ENCODE measurements around the gene STAMBPL1.

Gene STAMBPL1

DNA sequence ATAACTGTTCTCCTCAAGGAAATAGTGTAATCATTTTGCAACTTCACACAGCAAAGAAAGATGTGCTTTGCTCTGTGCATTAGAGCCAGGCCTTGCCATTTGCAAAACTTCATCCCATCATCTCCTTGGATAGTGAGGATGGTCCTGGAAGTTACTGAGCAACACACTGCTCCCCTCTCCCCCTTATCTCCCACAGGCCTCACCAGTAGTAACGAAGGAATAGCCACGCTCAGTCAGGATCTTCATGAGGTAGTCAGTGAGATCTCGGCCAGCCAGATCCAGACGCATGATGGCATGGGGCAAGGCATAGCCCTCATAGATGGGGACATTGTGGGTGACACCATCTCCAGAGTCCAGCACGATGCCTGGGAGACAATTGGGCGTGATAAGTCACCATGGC, 61.0 kb downstream of the STAMBPL1 start:
- DNase-seq (ENCODE audit: extremely low read depth, low read depth) = no peak

DNA sequence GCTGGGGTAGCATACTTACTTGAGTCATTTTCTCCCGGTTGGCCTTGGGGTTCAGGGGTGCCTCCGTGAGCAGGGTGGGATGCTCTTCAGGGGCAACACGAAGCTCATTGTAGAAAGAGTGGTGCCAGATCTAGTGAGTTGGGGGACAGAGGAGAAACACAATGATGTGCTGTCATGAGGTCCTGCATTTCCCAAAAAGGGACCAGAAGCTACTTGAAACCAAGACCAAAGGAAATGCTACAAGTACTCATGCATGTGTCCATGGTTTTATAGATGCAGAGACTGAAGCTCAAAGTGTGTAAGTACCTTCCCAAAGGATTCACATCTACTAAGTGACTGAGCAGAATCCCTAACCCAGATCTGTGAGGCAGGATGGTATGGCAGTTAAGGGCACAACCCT, 63.7 kb downstream of the STAMBPL1 start:
- TF ChIP-seq, protein P1, sequence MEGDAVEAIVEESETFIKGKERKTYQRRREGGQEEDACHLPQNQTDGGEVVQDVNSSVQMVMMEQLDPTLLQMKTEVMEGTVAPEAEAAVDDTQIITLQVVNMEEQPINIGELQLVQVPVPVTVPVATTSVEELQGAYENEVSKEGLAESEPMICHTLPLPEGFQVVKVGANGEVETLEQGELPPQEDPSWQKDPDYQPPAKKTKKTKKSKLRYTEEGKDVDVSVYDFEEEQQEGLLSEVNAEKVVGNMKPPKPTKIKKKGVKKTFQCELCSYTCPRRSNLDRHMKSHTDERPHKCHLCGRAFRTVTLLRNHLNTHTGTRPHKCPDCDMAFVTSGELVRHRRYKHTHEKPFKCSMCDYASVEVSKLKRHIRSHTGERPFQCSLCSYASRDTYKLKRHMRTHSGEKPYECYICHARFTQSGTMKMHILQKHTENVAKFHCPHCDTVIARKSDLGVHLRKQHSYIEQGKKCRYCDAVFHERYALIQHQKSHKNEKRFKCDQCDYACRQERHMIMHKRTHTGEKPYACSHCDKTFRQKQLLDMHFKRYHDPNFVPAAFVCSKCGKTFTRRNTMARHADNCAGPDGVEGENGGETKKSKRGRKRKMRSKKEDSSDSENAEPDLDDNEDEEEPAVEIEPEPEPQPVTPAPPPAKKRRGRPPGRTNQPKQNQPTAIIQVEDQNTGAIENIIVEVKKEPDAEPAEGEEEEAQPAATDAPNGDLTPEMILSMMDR (IDR thresholded peaks at IDR 0.05; ENCODE audit: low read depth, low read length, missing control alignments) = no peak
- no peak overlapping the region for H3K4me3 ChIP-seq (replicated peaks; ENCODE audit: low read depth, low read length)
- no peak for DNase-seq (ENCODE audit: extremely low read depth, low read depth)

More for the DNA sequence above, 61.0 kb downstream of the STAMBPL1 start:
- TF ChIP-seq, protein P1 (IDR thresholded peaks at IDR 0.05; ENCODE audit: low read depth, low read length, missing control alignments) = no peak
- no peak overlapping the region for H3K4me3 ChIP-seq (replicated peaks; ENCODE audit: low read depth, low read length)

DNA sequence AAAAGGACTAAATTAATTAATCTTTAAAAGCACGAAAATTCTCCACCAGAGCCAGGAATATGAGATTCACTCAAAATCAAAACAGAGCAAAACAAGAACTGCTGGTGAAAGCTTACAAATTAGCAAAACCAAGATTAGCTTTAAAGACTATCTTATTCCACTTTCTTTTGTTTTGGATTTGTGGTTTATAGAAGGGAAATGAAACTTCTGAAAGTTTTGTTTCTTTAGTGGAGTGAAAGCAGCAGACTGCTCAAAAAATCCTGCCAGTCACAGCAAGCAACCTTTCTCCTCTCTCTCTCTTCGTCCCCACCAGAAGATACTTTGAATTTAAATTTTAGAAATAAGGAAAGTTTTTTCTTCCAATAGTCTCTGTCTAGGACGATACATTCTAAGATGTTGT, 64.8 kb downstream of the STAMBPL1 start:
- DNase-seq (ENCODE audit: extremely low read depth, low read depth) = no peak
- no peak overlapping the region for H3K4me3 ChIP-seq (replicated peaks; ENCODE audit: low read depth, low read length)
- TF ChIP-seq, protein P1 (IDR thresholded peaks at IDR 0.05; ENCODE audit: low read depth, low read length, missing control alignments) = no peak

DNA sequence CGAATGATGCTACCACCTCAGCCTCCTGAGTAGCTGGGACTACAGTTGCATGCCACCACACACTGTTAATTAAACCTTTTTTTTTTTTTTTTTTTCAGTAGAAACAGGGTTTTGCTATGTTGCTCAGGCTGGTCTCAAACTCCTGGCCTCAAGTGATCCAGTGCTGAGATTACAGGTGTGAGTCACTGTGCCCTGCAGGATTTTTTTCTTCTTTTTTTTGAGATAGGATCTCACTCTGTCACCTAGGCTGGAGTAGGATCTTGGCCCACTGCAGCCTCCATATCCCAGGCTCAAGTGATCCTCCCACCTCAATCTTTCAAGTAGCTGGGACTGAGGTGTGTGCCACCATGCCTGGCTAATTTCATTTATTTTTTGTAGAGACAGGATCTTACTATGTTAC, 66.2 kb downstream of the STAMBPL1 start:
- DNase-seq (ENCODE audit: extremely low read depth, low read depth) = no peak
- no peak overlapping the region for H3K4me3 ChIP-seq (replicated peaks; ENCODE audit: low read depth, low read length)
- TF ChIP-seq, protein P1 (IDR thresholded peaks at IDR 0.05; ENCODE audit: low read depth, low read length, missing control alignments) = no peak

- no peak overlapping the region for H3K4me3 ChIP-seq (replicated peaks; ENCODE audit: low read depth, low read length)
- TF ChIP-seq, protein P1 (IDR thresholded peaks at IDR 0.05; ENCODE audit: low read depth, low read length, missing control alignments) = no peak
- DNase-seq (ENCODE audit: extremely low read depth, low read depth) = no peak
Measured at GRCh38 chr10:88946965-88947590, 67.0 kb downstream of the STAMBPL1 start.

DNA sequence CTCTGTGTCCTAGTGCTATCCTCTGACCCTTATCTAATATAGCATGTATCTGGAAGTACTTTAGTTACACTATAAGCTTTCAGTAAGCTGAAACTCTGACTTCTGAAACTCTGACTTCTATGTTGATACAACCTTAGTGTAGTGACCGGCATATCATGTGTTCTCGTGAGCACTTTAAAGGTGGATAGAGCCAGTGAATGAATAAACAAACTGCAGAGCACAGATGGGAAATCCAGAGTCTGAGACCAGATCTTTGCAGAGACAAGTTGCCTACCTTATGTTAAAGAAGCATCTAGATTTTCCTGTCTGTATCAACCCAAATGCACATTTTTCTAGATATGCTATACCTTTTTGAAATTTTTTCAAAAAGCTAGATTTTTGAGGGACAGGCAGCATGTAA, 69.0 kb downstream of the STAMBPL1 start:
- H3K4me3 ChIP-seq (replicated peaks; ENCODE audit: low read depth, low read length) = no peak overlapping the region
- TF ChIP-seq, protein P1 (IDR thresholded peaks at IDR 0.05; ENCODE audit: low read depth, low read length, missing control alignments) = no peak

More for the DNA sequence above, 69.0 kb downstream of the STAMBPL1 start:
- no peak for DNase-seq (ENCODE audit: extremely low read depth, low read depth)

Measured in HFF-Myc (cell line).